GM19395 (cell line): ENCODE results near the gene MON2.
"Not testable (repeated sequence)": the region's sequence is repeated elsewhere in the genome, so short reads cannot be mapped to it uniquely, and the experiment has no call there.

Experiments used
- ATAC-seq: cut with Tn5 transposase; IDR thresholded peaks from one replicate; pipeline ENCODE4 v1.9.1; 2021; ENCODE audit warnings: mild to moderate bottlenecking, moderate library complexity; ENCODE audit not compliant: unreplicated experiment

Gene MON2

DNA sequence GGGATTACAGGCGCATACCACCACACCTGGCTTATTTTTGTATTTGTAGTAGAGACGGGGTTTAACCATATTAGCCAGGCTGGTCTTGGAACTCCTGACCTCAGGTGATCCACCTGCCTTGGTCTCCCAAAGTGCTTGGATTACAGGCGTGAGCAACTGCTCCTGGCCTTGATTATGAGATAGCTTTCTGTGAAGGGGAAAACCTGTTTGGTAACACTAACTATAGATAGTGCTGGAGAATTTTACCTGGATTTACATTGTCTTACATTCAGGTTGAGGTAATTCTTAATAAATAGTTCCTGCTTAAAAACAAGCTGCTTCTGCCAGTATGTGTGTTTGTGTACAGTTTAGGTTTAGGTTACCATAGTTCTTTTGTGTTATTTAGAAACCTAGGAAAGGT is 77.1 kb downstream of the MON2 start:
- ATAC-seq = no peak

DNA sequence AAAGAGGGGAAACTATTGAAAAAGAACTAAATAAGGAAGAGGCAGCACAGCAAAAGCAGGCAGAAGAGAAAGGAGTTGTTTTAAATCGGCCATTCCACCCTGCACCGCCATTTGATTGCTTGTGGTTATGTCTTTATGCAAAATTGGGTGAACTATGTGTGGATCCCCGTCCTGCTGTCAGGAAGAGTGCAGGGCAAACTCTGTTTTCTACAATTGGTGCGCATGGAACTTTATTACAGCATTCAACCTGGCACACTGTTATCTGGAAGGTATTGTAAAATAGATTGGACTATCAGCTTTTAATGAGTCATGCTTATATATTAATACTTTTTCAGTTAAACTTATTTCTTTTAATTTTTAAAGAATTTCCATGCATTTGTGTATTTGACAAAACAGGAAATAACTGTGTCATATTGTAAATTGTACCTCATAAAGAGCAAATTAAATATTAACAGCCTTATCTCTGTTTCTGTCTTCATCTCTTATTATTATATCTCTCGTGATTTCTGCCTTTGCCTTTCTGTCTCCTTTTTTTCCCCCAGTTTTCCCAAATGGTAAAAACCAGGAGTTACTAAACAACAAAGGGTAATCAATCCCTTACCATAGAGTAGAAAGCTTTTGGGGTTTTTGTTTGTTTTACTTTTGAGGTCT is 86.4 kb downstream of the MON2 start:
- no peak for ATAC-seq

GRCh38 chr12:62559366-62559765 is 92.7 kb downstream of the MON2 start:
- ATAC-seq = not testable (repeated sequence)

DNA sequence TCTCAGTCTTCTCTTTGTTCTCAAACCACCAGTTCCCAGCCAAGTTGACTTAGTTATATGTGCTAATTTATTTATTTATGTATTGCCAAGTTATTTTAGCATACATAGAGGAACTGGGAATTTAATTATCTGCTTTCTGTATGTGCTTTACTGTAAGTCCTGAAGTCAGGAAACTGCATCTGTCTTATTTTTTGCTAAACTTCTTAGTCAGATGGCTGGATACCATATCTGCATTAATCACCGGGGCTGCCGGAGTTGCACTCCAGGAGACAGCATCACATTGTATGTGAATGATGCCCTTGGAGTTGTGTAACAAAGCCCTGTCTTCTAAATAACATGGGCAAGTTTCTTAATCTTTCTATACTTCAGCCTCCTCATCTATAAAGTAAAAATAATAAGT is 96.2 kb downstream of the MON2 start:
- no peak for ATAC-seq

GRCh38 chr12:62575036-62575435 is 108.4 kb downstream of the MON2 start:
- ATAC-seq = no peak

DNA sequence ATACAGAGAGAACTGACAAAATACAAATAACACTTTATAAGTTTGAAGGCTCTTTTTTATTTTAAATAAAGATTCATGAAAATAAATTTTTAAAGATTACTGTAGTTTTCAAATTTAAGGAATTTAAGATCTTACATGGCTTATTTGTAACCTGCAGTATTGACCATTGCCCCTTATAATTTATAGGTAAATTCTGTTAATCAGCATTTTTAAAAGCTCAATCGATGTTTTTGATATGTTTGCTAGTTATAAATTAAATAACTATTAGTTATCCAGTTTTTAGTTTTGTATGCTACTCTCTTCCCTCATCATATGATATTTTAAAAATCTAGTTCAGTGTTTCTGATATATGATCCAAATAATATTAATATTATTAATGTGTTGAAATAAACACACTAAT is 109.9 kb downstream of the MON2 start:
- no peak for ATAC-seq

GRCh38 chr12:62578726-62579125 is 112.1 kb downstream of the MON2 start:
- no peak for ATAC-seq

- ATAC-seq = peak; percentile 78
Observed at GRCh38 chr12:62581288-62582064, 114.8 kb downstream of the MON2 start.

DNA sequence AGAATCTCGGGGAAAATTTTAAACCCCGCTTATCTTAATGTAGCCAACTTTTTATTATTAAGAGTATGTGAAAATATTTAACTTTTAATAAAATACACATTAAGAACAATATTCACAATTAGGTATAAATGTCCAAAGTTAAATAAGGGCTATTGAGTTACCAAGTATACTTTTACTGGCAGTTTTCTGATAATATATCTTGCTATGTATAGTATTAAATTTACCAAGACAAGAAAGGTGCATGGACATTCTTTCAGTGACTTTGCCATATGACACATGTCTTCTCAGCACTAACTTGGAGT is 115.4 kb downstream of the MON2 start:
- ATAC-seq = no peak

GRCh38 chr12:62584619-62585018 is 118.0 kb downstream of the MON2 start:
- no peak for ATAC-seq

- no peak for ATAC-seq
Observed at GRCh38 chr12:62586850-62587249, 120.2 kb downstream of the MON2 start.

- ATAC-seq = no peak
Observed at GRCh38 chr12:62588916-62589315, 122.3 kb downstream of the MON2 start.

DNA sequence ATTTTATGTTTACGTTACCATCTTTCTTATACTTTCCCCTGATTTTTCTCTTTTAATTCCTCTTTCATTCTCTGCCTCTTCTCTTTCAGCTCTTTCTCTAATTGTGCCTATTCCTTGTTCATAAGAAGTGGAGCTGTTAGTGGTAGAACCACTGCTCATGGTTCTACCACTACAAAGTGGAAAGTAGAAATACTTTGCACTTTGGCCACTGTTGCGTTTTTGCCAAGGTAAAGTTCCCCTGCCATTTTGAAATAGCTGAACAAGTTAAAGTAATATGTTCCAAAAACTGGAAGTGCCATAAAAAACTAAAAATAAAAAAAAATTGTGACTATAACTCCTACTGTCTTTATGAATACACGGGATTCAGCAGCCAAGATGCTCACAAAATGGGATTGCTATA is 130.6 kb downstream of the MON2 start:
- ATAC-seq = no peak

DNA sequence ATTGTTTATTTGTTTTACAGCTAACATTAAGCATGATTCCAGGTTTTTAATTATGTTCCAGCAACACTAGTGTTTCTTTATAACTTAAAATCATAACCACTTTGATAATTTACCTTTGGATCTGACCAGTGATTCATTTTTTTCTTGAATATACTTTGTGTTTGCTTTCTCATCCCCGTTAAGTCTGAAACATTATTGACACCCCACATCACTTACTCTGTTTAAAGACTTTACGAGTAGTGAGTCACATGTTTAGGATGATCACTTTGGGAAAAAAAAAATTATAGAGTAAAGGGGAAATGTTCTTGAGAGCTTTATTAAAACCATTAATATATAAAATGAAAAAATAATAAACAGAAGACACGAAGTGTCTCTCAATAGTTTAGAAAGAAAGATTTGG is 132.2 kb downstream of the MON2 start:
- no peak for ATAC-seq

DNA sequence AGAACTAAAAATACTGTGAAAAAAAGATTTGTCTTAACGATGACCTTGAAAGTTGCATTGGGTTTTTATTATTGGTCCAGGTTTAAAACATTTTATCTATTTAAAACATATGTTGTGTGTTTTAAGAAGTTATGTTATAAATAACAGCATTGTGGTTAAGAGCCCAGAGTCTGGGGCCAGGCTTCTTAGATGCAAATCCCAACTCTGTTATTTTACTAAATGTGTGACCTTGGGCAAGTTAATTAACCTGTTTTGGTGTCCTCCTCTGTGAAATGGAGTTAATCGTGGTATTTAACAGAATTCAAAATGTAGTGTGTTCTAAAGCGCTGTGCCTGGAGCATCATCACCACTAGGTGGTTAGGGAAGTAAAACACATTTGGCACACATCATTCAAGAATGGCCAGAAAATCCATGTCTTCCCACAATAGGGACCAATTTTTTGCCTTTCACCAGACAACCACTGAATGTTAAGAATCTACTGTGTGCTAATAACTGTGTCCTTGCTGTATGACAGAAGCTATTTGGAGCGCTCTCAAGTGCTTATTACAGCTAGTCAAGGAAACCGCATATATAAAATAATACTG is 133.3 kb downstream of the MON2 start:
- ATAC-seq = no peak

- no peak for ATAC-seq
Observed at GRCh38 chr12:62601765-62602164, 135.1 kb downstream of the MON2 start.

- ATAC-seq = peak; percentile 73
Observed at GRCh38 chr12:62602255-62603060, 135.8 kb downstream of the MON2 start.

- ATAC-seq = peak; percentile 72
Observed at GRCh38 chr12:62603061-62603810, 136.6 kb downstream of the MON2 start.

DNA sequence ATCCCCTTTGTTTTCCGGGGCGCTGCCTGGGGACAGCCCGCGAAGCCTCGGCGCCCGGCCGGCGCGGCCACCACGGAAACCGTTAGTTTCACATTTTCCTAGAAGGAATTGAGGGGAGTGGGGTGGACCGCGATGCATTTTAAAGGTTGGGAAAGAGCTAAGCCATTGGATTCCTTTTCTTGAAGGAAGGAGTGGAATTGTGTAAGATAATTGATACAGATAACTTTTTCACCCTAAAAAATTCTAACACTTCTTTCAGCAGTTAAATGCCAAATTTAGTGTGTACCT is 137.1 kb downstream of the MON2 start:
- no peak for ATAC-seq

- ATAC-seq = no peak
Observed at GRCh38 chr12:62604373-62604772, 137.7 kb downstream of the MON2 start.

DNA sequence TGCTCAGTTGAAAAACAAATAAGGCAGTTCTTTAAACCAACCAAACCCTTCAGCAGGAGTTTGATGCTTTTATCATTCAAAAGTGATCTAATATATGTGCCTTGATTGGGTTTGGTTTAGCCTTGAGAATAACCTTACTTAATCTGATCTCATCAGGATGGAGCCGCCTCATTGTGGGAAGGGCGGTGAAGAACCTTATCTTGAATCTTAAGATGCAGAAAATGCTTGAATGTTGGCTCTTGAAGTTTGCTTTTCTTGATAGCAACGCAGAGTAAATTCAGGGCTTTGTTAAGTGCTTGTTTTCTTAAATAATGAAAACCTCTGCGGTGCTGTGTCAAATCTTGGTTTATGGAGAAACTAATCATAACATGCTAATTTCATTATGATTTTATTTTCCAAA is 138.2 kb downstream of the MON2 start:
- ATAC-seq = no peak
